Endothelial cell of umbilical vein (primary cell): ENCODE measurements around the gene PSME3IP1.

Source experiments
- CTCF ChIP-seq, 2 donors: IDR thresholded peaks; 1 replicate in 1 of 2; 2 replicates in 1 of 2; pipeline ENCODE4 v1.5.1; 2011; ENCODE audit warnings: low read length in 2 of 2, mild to moderate bottlenecking in 2 of 2, moderate library complexity in 2 of 2, control low read depth in 1 of 2, inconsistent platforms in 1 of 2, low read depth in 1 of 2; ENCODE audit not compliant: insufficient read depth in 1 of 2; ENCODE audit errors: extremely low read depth in 1 of 2
- EZH2 ChIP-seq: IDR thresholded peaks from 2 replicates; pipeline ENCODE4 v1.6.1; 2012; ENCODE audit warnings: borderline replicate concordance, low read depth, mild to moderate bottlenecking, moderate library complexity, low read length, inconsistent platforms; ENCODE audit not compliant: severe bottlenecking
- POLR2AphosphoS5 ChIP-seq: IDR thresholded peaks from 2 replicates; pipeline ENCODE4 v1.6.1; 2012; ENCODE audit warnings: low read depth, mild to moderate bottlenecking, control low read depth, low read length, moderate library complexity; ENCODE audit not compliant: insufficient read depth

GRCh38 chr16:57156351-57156703, 29.5 kb downstream of the PSME3IP1 start:
- no peak for TF ChIP-seq CTCF (IDR thresholded peaks at IDR 0.05; ENCODE audit: extremely low read depth in 1 of 2, insufficient read depth in 1 of 2, low read depth in 1 of 2, low read length in 2 of 2)
- no peak for TF ChIP-seq POLR2AphosphoS5
- TF ChIP-seq EZH2: no peak
